Ovary (tissue), 3 donors: ENCODE results near the gene ERO1B.

Experiments
- POLR2A ChIP-seq: fragments of 450-650 bp; IDR thresholded peaks from one replicate; pipeline ENCODE4 v1.6.1; 2017; ENCODE audit warnings: antibody characterized with exemption, mild to moderate bottlenecking, moderate library complexity
- TF ChIP-seq, protein P1 (sequence below), 3 donors: fragments of 450-650 bp in 2 of 3; fragments of 200-600 bp in 1 of 3; IDR thresholded peaks; one replicate each; pipeline versions ENCODE4 v1.5.1 to v1.8.0; 2016 to 2022; ENCODE audit warnings: antibody characterized with exemption in 3 of 3, mild to moderate bottlenecking in 1 of 3
- donor health status: DM: no; HTN: no; CAD: no.

DNA sequence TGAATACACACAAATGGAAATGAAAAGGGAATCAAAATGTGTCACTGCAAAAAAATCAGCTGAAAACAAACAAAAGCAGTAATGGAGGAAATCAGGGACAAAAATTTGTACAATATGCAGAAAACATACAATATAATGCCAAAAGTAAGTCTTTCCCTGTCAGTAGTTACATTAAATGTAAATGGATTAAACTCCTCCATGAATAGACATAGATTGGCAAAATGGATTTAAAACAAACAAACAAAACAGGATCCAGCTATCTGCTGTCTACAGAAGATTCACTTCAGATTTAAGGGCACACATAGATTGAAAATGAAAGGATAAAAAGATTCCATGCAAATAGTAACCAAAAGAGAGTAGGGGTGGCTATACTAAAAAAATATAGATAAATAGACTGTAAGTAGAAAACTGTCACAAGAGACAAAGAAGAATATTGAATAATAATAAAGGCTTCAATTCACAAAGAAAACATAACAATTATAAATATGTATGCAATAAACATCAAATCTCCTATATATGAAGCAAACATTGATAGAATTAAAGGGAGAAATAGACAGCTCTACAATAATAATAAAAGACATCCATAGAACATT lies 42.2 kb upstream of the ERO1B start:
- TF ChIP-seq, protein P1, sequence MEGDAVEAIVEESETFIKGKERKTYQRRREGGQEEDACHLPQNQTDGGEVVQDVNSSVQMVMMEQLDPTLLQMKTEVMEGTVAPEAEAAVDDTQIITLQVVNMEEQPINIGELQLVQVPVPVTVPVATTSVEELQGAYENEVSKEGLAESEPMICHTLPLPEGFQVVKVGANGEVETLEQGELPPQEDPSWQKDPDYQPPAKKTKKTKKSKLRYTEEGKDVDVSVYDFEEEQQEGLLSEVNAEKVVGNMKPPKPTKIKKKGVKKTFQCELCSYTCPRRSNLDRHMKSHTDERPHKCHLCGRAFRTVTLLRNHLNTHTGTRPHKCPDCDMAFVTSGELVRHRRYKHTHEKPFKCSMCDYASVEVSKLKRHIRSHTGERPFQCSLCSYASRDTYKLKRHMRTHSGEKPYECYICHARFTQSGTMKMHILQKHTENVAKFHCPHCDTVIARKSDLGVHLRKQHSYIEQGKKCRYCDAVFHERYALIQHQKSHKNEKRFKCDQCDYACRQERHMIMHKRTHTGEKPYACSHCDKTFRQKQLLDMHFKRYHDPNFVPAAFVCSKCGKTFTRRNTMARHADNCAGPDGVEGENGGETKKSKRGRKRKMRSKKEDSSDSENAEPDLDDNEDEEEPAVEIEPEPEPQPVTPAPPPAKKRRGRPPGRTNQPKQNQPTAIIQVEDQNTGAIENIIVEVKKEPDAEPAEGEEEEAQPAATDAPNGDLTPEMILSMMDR (IDR thresholded peaks at IDR 0.05), result no peak
- no peak for TF ChIP-seq POLR2A
